Testis (tissue), 2 donors: ENCODE results near the gene MAN1B1.

Source experiments
- POLR2A ChIP-seq: fragments of 450-650 bp; IDR thresholded peaks from one replicate; pipeline ENCODE4 v1.6.1; 2017; ENCODE audit warnings: antibody characterized with exemption, mild to moderate bottlenecking, moderate library complexity
- TF ChIP-seq, protein P1 (sequence below), 3 experiments: fragments of 450-650 bp in 2 of 3; fragments of 200-600 bp in 1 of 3; sonication (generic) in 1 of 3; IDR thresholded peaks; one replicate each; pipeline ENCODE4 v1.5.1; 2016 to 2019; ENCODE audit warnings: antibody characterized with exemption in 3 of 3, mild to moderate bottlenecking in 2 of 3, moderate library complexity in 1 of 3

DNA sequence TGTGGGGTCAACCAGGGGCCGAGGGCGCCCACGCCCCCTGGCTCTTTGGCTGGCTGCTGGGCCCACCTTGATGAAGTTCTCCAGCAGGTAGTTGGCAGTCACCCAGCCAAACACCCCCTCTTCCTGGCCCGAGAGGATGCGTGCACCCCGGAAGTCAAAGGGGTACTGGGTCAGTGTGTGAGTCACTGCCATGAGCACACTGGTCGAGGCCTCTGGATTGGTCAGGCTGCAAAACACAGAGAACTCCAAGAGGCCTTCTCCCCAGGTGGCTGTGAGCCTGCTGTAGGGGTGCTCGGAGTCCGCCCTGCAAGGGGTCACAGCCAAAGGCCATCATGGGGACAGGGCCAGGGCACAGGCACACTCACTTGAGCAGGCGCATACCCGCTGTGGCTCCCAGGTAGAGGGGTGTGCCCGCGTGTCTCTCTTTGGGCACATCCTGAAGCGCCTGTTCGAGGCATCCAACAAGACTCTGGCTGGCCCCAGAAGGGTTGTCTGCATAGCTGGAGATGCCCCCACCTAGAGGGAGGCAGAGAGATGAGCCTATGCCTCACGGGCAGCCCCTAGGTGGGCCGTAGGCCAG is 35.5 kb upstream of the MAN1B1 start:
- TF ChIP-seq, protein P1, sequence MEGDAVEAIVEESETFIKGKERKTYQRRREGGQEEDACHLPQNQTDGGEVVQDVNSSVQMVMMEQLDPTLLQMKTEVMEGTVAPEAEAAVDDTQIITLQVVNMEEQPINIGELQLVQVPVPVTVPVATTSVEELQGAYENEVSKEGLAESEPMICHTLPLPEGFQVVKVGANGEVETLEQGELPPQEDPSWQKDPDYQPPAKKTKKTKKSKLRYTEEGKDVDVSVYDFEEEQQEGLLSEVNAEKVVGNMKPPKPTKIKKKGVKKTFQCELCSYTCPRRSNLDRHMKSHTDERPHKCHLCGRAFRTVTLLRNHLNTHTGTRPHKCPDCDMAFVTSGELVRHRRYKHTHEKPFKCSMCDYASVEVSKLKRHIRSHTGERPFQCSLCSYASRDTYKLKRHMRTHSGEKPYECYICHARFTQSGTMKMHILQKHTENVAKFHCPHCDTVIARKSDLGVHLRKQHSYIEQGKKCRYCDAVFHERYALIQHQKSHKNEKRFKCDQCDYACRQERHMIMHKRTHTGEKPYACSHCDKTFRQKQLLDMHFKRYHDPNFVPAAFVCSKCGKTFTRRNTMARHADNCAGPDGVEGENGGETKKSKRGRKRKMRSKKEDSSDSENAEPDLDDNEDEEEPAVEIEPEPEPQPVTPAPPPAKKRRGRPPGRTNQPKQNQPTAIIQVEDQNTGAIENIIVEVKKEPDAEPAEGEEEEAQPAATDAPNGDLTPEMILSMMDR (IDR thresholded peaks at IDR 0.05): no peak
- TF ChIP-seq POLR2A: no peak
